Heart left ventricle (tissue), 16 donors: Measurements from ENCODE around the gene ARMH4. TPM values are rescaled to one million over a fixed set of nuclear protein-coding genes. Genes with fewer than 3 reads are reported as not detected.
"Not testable (repeated sequence)": the region's sequence is repeated elsewhere in the genome, so short reads cannot be mapped to it uniquely, and the experiment has no call there.

Experiments
- ATAC-seq, 4 donors: fragments of 200-7000 bp; cut with Tn5 transposase; one replicate each; pipeline ENCODE4 v1.9.1; 2020 to 2022; ENCODE audit warnings: moderate library complexity in 4 of 4, mild to moderate bottlenecking in 3 of 4, moderate number of reproducible peaks in 1 of 4
- DNase-seq, 5 donors: peaks; one replicate each; pipeline ENCODE4 v3.0.0-alpha.2; 2020
- H3K27ac ChIP-seq, 12 donors: fragments of 200-600 bp; sonication (generic) in 4 of 12; one replicate each; pipeline versions ENCODE4 v1.5.0 to v1.8.0; 2016 to 2022; ENCODE audit warnings: mild to moderate bottlenecking in 2 of 12
- H3K27me3 ChIP-seq, 9 donors: fragments of 200-600 bp; sonication (generic) in 2 of 9; one replicate each; pipeline versions ENCODE4 v1.5.1 to v1.8.0; 2016 to 2022; ENCODE audit warnings: mild to moderate bottlenecking in 3 of 9
- H3K36me3 ChIP-seq, 9 donors: fragments of 200-600 bp; sonication (generic) in 2 of 9; one replicate each; pipeline versions ENCODE4 v1.5.0 to v1.8.0; 2018 to 2022; ENCODE audit warnings: mild to moderate bottlenecking in 2 of 9
- H3K4me1 ChIP-seq, 12 donors: fragments of 200-600 bp; sonication (generic) in 4 of 12; one replicate each; pipeline versions ENCODE4 v1.5.0 to v1.8.0; 2016 to 2022; ENCODE audit warnings: mild to moderate bottlenecking in 3 of 12
- H3K4me3 ChIP-seq, 12 donors: fragments of 200-600 bp; sonication (generic) in 4 of 12; one replicate each; pipeline versions ENCODE4 v1.5.0 to v1.8.0; 2017 to 2022; ENCODE audit warnings: mild to moderate bottlenecking in 9 of 12, moderate library complexity in 4 of 12
- H3K9me3 ChIP-seq, 12 donors: fragments of 200-600 bp; sonication (generic) in 4 of 12; one replicate each; pipeline versions ENCODE4 v1.5.0 to v1.8.0; 2016 to 2022; ENCODE audit warnings: mild to moderate bottlenecking in 1 of 12
- CTCF ChIP-seq, 12 donors: fragments of 200-600 bp; sonication (generic) in 4 of 12; IDR thresholded peaks; one replicate each; pipeline versions ENCODE4 v1.5.0 to v1.8.0; 2018 to 2022; ENCODE audit warnings: antibody characterized with exemption in 12 of 12, mild to moderate bottlenecking in 5 of 12
- POLR2A ChIP-seq, 2 donors: fragments of 450-650 bp; IDR thresholded peaks; one replicate each; pipeline ENCODE4 v1.6.1; 2017; ENCODE audit warnings: antibody characterized with exemption in 2 of 2, mild to moderate bottlenecking in 2 of 2, moderate library complexity in 2 of 2
- WGBS, 4 donors: extraction: QIAGEN DNeasy Blood & Tissue Kit in 2 of 4; methylation state at CpG; one replicate each; pipeline versions ENCODE4 v1.1.5 to v1.1.7; 2013 to 2018; 5-methylcytosine and 5-hydroxymethylcytosine counted together
- intact Hi-C, 10 donors: fragments of 100-400 bp; cut with DNase I; formaldehyde crosslinking; loops; one replicate each; pipeline versions ENCODE4 v1.11.1 to v1.14.2; 2022
- polyA plus RNA-seq, 2 donors: library from polyadenylated mRNA; stranded (reverse); fragments of 200-250 nt; gene quantifications; one replicate each; pipeline ENCODE4 v1.2.3, GENCODE V29; 2013
- total RNA-seq, 9 donors: library from RNA; depleted of rRNA in 2 of 9; stranded (reverse); fragments of >200 nt in 2 of 9; fragmentation: NEBNext Ultra II Directional in 3 of 9; extraction: Animal tissue kit (Norgen Biotek cat#: 25700) in 3 of 9; gene quantifications; one replicate each; pipeline versions ENCODE4 v1.1.0 to v1.2.4, GENCODE V29; 2016 to 2023
- donor health status: ischemic (EF 13 %, LVEDD 7.1; RV severe dilation, severe dysfunction).
- donor health status: healthy with polysubstance abuse.
- donor health status: DM: no; HTN: yes; CAD: no.
- donor health status: DM: no; HTN: no; CAD: no.
- donor health status: ischemic (EF 25% LVEDD 6.9; RV normal size, moderate dysfunction).
- donor health status: ischemic (EF 25% LVEDD 5.7; RV mildly dilated, moderate dysfunction).
- donor health status: healthy.
- donor health status: DM: yes; HTN: yes; CAD: no.
- donor health status: ischemic (EF 35%, LVEDD 5.7; RV mildly dilated, moderate dysfunction).
- donor health status: nonischemic (EF 11% LVEDD 7.7; RV severe dilation, severe dysfunction).
- donor health status: DM: yes; HTN: yes; CAD: no.
- donor health status: PGD.
- donor health status: ischemic (EF 29% LVEDD 5.4; RV normal size, mild dysfunction).
- donor health status: nonischemic (EF 23%, LVEDD 6.1; RV moderate dilation, normal function).

The ARMH4 gene
- total and polyA plus RNA-seq, 11 donors: 1.8 to 13.4 (median 9.7) TPM

- Histone ChIP-seq H3K27me3 (no peaks in the 10 kb centered on the region), H3K9me3 (peaks cover 0 to 10% (median 0%) of the 10 kb centered on the region in 12 donors), H3K36me3 (peaks cover 0 to 3% (median 0%) of the 10 kb centered on the region in 9 donors), H3K4me1 (peaks cover 0 to 17% (median 0%) of the 10 kb centered on the region in 12 donors), H3K4me3 (no peak overlapping the region), H3K27ac (no peak overlapping the region)
- DNase-seq (no peak), ATAC-seq (no peak)
- intact Hi-C loops: no loop called here
- TF ChIP-seq CTCF (IDR thresholded peaks at IDR 0.05) (peak in 1 of 12 donors; percentile 7), POLR2A (IDR thresholded peaks at IDR 0.05) (no peak)
- 93 to 98% (median 96%) methylated on average over 4 of the region's 4 CpGs for WGBS, 4 donors
Measured at GRCh38 chr14:58129208-58129607, 22.8 kb downstream of the ARMH4 start.

GRCh38 chr14:58128416-58128815 lies 23.6 kb downstream of the ARMH4 start:
- TF ChIP-seq POLR2A (IDR thresholded peaks at IDR 0.05): no peak
- no peak for TF ChIP-seq CTCF (IDR thresholded peaks at IDR 0.05)
- 93 to 99% (median 95%) methylated on average over 2 of the region's 2 CpGs for WGBS, 4 donors
- Histone ChIP-seq H3K27ac (no peak overlapping the region), H3K9me3 (peaks cover 0 to 10% (median 0%) of the 10 kb centered on the region in 12 donors), H3K36me3 (peaks cover 0 to 3% (median 0%) of the 10 kb centered on the region in 9 donors), H3K27me3 (no peaks in the 10 kb centered on the region), H3K4me3 (no peak overlapping the region), H3K4me1 (peaks cover 0 to 17% (median 0%) of the 10 kb centered on the region in 12 donors)
- DNase-seq: no peak
- ATAC-seq: no peak
- intact Hi-C loops: no loop called here

- 95% methylated on average over 6 of the region's 6 CpGs for WGBS, 4 donors
- H3K36me3 ChIP-seq, intact Hi-C loops, H3K4me3 ChIP-seq, H3K4me1 ChIP-seq, DNase-seq, H3K27me3 ChIP-seq, ATAC-seq, H3K27ac ChIP-seq: not testable (repeated sequence)
- H3K9me3 ChIP-seq: peaks cover 0 to 10% (median 0%) of the 10 kb centered on the region in 12 donors
Measured at GRCh38 chr14:58122546-58122945, 29.5 kb downstream of the ARMH4 start.

GRCh38 chr14:58121530-58122186 lies 30.4 kb downstream of the ARMH4 start:
- no peak overlapping the region for H3K4me3 ChIP-seq
- no peak overlapping the region for H3K27ac ChIP-seq
- ATAC-seq (no peak), DNase-seq (no peak)
- TF ChIP-seq POLR2A (IDR thresholded peaks at IDR 0.05) (no peak), CTCF (IDR thresholded peaks at IDR 0.05) (no peak)
- peaks cover 0 to 10% (median 0%) of the 10 kb centered on the region in 12 donors for H3K9me3 ChIP-seq
- no peaks in the 10 kb centered on the region for H3K27me3 ChIP-seq
- no peaks in the 10 kb centered on the region for H3K4me1 ChIP-seq
- intact Hi-C loops: no loop called here
- H3K36me3 ChIP-seq: peaks cover 0 to 3% (median 0%) of the 10 kb centered on the region in 9 donors
- WGBS, 4 donors: 76 to 85% (median 80%) methylated on average over 5 of the region's 5 CpGs
